Measurements from ENCODE around the gene LNX1.

The LNX1 gene

GRCh38 chr4:53595204-53595603 is 3.9 kb upstream of the LNX1 start:
- no peak overlapping the region for H3K4me3 ChIP-seq (ENCODE audit: low read depth, low read length)
- TF ChIP-seq MYC (IDR thresholded peaks at IDR 0.05; ENCODE audit: low read depth, low read length), result no peak
- TF ChIP-seq CTCF (IDR thresholded peaks at IDR 0.05; ENCODE audit: low read depth, low read length), result no peak
- TF ChIP-seq, protein P1, sequence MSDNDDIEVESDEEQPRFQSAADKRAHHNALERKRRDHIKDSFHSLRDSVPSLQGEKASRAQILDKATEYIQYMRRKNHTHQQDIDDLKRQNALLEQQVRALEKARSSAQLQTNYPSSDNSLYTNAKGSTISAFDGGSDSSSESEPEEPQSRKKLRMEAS (IDR thresholded peaks at IDR 0.05; ENCODE audit: low read depth, low read length), result no peak
- no peak for TF ChIP-seq POLR2A (IDR thresholded peaks at IDR 0.05; ENCODE audit: extremely low read depth, insufficient read length)
- no peak for DNase-seq (ENCODE audit: low read depth)

GRCh38 chr4:53593765-53594164 is 2.5 kb upstream of the LNX1 start:
- DNase-seq (ENCODE audit: low read depth), result no peak
- no peak overlapping the region for H3K4me3 ChIP-seq (ENCODE audit: low read depth, low read length)
- TF ChIP-seq CTCF (IDR thresholded peaks at IDR 0.05; ENCODE audit: low read depth, low read length), result no peak
- TF ChIP-seq MYC (IDR thresholded peaks at IDR 0.05; ENCODE audit: low read depth, low read length), result no peak
- TF ChIP-seq, protein P1 (IDR thresholded peaks at IDR 0.05; ENCODE audit: low read depth, low read length), result no peak
- TF ChIP-seq POLR2A (IDR thresholded peaks at IDR 0.05; ENCODE audit: extremely low read depth, insufficient read length), result no peak

GRCh38 chr4:53592686-53593501 is 1.6 kb upstream of the LNX1 start:
- TF ChIP-seq MYC (IDR thresholded peaks at IDR 0.05; ENCODE audit: low read depth, low read length), result no peak
- TF ChIP-seq, protein P1 (IDR thresholded peaks at IDR 0.05; ENCODE audit: low read depth, low read length), result no peak
- no peak for TF ChIP-seq CTCF (IDR thresholded peaks at IDR 0.05; ENCODE audit: low read depth, low read length)
- peak; percentile 25 for DNase-seq (ENCODE audit: low read depth)
- no peak overlapping the region for H3K4me3 ChIP-seq (ENCODE audit: low read depth, low read length)

GRCh38 chr4:53592122-53592521 is 836 bp upstream of the LNX1 start:
- TF ChIP-seq, protein P1 (IDR thresholded peaks at IDR 0.05; ENCODE audit: low read depth, low read length), result no peak
- no peak for TF ChIP-seq MYC (IDR thresholded peaks at IDR 0.05; ENCODE audit: low read depth, low read length)
- no peak for TF ChIP-seq POLR2A (IDR thresholded peaks at IDR 0.05; ENCODE audit: extremely low read depth, insufficient read length)
- no peak for TF ChIP-seq CTCF (IDR thresholded peaks at IDR 0.05; ENCODE audit: low read depth, low read length)
- no peak overlapping the region for H3K4me3 ChIP-seq (ENCODE audit: low read depth, low read length)
- DNase-seq (ENCODE audit: low read depth), result no peak

DNA sequence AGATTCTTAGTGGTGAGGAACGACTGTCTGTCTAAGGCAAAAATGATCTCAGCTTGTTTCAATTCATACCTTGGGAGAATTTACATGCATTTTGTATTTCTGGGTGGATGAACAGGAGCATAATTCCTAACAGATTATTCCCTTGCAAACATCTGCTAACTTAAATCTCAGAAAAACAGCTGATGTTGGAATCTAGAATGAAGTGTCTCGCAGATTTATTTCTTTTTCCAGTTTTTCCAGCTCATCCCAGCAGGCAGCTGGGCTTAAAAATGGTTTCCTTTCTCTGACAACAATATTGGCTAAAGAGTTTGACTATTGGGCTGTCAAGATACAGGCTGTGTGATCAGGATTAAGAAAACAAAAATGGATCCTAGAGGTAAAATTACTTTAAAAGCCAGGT is 1.1 kb downstream of the LNX1 start:
- H3K4me3 ChIP-seq (ENCODE audit: low read depth, low read length), result no peak overlapping the region
- TF ChIP-seq MYC (IDR thresholded peaks at IDR 0.05; ENCODE audit: low read depth, low read length), result no peak
- no peak for TF ChIP-seq POLR2A (IDR thresholded peaks at IDR 0.05; ENCODE audit: extremely low read depth, insufficient read length)
- no peak for TF ChIP-seq CTCF (IDR thresholded peaks at IDR 0.05; ENCODE audit: low read depth, low read length)
- TF ChIP-seq, protein P1 (IDR thresholded peaks at IDR 0.05; ENCODE audit: low read depth, low read length), result no peak

More for the DNA sequence above, 1.1 kb downstream of the LNX1 start:
- DNase-seq (ENCODE audit: low read depth), result no peak

Data from NB4 (cell line).